CD4-positive, alpha-beta T cell treated with Interleukin-6 for 4 hours (primary cell): ENCODE results near the gene FBXO11.
A peak's percentile ranks its signal among the peaks of the same experiment; 100 is the strongest.
"Not testable (repeated sequence)": the region's sequence is repeated elsewhere in the genome, so short reads cannot be mapped to it uniquely, and the experiment has no call there.

ENCODE experiments used
- DNase-seq: peaks from one replicate; pipeline ENCODE4 v3.0.0-alpha.2; 2020; ENCODE audit warnings: mixed read lengths

FBXO11 gene

DNA sequence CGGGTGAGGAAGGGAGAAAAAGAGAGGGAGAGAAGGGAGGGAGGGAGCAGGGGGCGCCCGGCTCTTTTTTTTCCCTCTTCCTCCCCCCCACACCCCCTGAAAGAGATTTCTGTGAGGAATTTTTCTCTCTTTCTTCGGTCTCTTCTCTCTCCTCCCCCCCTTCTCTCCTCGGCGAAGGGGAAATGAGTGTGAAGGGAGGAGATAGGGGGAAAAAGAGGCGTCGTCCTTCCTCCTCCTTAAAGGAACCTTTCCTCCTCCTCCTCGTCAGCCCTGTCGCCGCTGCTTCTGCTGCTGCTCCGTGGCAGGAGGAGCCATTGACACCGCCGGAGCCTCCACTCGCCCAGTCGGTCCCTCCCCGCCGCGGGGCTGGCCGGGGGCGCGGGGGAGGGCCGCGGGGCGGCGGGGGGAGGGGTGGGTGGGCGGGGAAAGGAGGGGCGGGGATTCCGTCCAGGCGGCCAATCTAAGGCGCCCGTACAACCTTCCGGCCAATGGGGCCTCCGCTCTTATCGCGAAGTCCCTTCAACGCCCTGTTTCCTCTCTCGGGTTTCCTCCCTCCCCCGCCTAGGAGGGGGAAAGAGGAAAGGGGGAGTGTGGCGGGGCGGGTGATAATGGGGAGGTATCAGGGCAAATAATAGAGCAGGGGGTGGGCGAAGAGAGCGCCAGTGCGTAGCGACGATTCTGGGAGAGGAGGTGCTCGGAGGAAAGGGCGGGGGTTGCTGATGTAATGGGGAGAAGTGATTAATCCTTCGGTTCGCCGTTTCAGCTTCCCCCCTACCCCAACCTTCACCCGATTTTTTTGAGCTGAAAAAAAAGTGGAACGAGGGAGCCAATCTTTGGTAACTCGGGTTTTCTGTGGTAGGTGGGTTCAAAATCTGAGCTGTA is at the start of gene FBXO11:
FBXO11 (minus strand) TSS at position 342 of the 882 bp plus-strand sequence. CDS start 778 bp downstream, outside the sequence.
- peak; percentile 96 for DNase-seq

DNA sequence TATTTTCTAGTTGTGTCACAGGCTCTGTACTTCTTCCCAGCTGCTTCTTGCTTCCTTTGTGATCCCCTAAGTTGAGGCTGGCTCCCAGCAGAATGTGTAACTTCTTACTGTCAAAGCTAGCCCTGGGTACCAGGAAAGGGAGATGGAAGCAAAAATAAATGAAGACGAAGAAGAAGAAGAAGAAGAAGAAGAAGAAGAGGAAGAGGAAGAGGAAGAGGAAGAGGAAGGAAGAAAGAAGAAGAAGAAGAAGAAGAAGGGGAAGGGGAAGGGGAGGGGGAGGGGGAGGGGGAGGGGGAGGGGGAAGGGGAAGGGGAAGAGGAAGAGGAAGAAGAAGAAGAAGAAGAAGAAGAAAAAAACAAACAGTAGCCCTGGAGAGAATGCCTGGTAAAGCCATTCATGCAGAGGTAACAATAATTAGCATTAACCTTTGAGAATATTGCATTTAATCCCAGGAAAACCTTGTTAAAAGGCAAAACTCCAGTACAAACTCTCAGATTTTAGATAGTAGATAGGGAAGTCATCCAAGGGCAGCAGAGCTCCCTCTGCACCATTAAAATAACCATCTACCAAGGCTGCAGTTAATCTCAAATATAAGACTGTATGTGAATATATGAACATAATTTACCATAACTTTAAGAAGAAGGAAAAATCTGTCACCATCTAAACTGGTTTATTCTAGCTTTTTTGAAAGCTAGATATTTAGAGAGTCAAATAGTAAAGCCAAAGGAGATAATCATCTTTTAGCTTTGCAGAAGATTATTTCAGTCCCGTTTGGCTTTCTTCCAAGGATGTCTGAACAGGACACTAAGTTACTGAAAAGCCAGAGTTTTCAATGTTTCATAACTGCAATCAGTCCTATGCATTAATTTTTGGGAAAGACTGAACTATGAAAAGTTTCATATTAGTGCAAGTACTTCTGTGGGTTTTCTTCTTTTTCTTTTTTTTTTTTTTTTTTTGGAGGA is 44.3 kb upstream of the FBXO11 start:
- DNase-seq: no peak

DNA sequence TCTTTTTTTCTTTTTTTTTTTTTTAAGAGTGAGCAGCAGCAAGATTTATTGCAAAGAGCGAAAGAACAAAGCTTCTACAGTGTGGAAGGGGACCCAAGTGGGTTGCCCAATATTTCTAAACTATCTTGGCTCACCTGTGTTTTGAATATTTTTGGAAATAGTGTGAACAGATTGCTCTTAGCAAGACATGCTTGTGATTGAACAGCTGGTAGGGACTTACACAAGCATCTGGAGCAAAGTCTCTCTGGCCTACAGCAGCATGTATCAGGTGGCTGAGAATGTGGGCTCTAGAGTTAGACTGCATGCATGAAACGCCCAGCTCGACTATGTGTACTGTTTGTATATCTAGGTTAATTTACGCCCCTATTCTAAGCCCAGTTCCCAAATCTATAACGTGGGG is 40.3 kb upstream of the FBXO11 start:
- no peak for DNase-seq

DNA sequence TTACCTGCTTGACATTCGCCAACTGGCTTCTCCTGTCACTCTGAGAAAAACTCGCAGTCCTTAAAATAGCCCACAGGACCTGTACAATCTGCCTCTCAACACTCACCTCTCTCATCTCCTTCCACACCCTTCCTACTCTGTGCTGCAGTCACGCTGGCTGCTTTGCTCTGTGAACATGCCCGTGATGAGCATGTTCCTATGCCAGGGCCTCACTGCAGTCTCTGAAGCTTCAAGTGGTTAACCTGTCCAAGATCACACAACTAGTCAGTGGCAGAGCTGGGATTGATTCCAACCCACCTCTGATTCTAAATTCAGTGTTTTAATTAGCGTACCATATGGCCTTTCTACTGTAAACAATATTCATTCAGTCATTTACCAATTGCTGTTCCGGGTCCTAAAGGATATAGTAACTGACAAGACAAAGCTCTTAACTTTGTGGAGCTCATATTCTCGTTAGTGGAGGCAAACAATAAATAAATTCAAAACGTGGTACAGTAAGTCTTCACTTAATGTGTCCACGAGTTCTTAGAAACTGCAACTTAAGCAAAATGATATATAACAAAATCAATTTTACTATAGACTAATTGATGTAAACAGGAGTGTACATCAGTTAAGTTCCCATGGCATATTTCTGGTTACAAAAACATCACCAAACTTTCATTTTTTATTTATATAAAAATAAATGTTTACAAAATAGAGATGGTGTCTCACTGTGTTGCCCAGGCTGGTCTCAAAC is 38.9 kb upstream of the FBXO11 start:
- DNase-seq: no peak

DNA sequence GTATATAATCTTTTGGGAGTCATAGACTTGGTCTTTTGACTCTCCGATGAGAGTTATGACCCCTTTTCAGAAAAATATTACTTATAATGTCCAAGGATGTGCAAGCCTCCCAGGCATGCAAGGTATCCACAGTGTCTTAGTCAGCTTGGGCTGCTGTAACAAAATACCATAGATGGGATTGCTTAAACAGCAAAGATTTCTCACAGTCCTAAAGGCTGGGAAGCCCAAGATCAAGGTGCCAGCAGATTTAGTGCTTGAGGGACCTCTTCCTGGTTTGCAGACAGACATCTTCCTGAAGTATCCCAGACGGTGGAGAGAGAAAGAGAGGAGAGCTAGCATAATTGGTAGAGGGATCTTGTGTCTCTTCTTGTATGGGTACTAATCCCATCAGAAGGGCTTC is 35.6 kb upstream of the FBXO11 start:
- no peak for DNase-seq

DNA sequence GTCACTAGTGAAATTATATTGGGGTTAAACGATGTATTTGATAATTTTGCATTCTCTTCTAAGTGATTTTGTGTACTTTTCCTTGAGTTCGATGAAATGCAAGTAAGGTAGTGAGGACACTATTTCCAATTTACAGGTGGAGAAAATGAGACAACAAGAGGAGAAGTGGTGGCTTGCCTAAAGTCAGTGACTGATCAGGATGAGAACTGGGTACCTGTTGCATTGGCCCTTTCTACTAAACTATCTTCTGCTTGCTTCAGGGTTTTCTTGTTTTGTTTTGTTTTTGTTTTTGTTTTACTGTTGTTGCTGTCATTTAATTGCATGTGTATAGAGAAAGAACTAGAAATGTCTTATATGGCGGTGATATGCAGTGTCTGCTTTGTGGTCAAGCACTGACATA is 31.4 kb upstream of the FBXO11 start:
- no peak for DNase-seq

DNA sequence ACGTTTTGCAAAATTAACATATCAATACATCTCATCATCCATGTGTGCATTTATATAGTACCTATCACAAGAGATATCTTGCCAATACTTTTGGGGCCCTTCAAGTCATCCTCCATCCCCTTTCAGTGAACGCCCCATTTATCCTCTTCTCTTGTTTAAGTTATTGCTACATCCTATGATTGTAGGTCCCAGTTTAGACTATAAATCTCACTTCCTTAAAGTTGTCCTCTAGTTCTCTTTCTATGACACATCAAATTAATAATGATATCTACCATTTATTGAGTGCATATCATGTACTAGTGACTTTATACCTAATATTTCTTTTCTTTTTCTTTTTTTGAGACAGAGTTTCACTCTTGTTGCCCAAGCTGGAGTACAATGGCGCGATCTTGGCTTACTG is 28.8 kb upstream of the FBXO11 start:
- no peak for DNase-seq

DNA sequence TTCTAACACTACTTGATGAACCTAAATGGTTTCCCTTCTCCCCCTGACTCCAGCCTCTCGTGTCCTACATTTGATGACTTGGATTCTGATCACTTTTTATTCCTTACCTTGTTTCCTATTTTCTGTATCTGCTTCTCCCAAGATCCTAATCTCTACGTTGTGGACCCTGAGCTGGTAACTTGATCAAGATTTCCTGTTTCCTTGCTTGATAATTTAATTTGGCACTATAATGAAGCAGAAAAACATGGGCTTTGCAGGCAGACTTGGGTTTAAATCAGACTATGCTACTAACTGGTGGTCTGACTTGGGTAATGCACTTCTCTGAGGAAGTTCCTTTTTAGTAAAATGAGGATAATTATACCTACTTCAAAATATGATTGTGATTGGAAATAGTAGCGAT is 11.7 kb upstream of the FBXO11 start:
- DNase-seq: no peak

DNA sequence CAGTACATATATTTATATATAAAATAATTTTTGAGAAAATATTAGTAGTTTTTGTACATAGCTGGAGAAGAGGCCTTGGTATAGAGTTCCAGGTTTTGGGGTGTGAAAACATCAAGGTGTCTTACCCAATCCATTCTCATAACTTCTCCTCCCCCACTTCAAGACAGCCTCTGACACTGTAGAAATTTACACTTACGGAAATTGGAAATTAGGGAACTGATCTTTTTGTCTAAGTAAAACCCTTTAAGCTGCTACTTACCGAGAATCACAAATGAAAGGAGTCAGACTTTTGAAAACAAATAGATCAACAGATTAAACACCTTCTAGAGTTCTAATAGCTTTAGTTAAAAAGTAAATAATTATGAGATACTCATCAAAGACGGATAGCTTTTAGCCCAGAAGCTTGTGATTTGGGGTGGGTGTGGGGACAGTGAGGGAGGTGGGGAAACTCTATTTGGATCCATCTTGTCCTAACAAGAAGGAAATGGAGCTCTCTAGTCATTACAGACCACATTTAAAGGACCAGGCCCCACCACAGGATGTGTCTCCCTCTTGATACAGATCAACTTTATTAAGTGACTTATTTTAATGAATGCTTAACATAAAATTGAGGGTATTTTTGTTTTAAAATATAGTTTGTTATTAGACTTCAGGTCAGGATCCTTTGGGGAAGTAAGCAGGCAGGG is 11.1 kb upstream of the FBXO11 start:
- DNase-seq: no peak

DNA sequence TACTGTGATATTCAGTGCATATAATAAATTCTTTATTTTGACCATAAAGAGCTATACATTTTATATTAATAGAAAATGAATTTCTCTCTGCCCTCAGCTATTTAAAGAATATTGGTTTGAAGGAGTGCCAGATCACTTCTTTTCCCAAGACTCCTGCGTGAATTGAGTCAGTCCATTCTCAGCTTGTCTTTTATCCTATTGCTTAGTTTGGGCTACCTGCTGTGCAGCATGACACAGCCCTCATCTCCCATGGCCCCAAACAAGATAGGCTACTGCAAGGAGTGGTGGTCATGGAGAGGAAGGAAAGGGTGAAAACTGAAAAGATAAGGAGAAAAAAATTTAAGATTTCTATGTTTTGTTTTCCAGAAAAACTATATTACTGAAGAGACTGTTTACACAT is 10.1 kb upstream of the FBXO11 start:
- DNase-seq: no peak

DNA sequence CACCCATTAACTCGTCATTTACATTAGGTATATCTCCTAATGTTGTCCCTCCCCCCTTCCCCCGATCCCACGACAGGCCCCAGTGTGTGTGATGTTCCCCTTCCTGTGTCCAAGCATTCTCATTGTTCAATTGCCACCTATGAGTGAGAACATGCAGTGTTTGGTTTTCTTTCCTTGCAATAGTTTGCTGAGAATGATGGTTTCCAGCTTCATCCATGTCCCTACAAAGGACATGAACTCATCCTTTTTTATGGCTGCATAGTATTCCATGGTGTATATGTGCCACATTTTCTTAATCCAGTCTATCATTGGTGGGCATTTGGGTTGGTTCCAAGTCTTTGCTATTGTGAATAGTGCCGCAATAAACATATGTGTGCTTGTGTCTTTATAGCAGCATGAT is 4.4 kb upstream of the FBXO11 start:
- not testable (repeated sequence) for DNase-seq

DNA sequence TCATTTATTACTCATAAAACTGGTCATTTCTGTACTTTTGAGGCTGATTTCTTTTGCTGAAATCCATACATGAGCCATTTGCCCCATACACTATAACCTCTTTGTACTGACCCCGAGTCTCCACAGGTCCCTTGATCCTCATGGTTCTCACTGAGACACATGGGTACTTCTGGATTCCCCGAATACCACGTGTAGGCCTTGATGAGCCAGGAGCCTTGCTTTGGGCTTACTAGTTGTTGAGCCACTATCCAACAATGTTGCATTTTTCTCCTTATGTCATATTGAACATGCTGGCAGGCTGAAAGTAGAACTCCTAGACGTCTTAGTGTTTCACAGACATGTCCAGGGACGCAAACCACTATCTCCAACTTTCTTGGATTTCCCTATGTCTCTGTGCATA is 2.4 kb upstream of the FBXO11 start:
- no peak for DNase-seq

DNA sequence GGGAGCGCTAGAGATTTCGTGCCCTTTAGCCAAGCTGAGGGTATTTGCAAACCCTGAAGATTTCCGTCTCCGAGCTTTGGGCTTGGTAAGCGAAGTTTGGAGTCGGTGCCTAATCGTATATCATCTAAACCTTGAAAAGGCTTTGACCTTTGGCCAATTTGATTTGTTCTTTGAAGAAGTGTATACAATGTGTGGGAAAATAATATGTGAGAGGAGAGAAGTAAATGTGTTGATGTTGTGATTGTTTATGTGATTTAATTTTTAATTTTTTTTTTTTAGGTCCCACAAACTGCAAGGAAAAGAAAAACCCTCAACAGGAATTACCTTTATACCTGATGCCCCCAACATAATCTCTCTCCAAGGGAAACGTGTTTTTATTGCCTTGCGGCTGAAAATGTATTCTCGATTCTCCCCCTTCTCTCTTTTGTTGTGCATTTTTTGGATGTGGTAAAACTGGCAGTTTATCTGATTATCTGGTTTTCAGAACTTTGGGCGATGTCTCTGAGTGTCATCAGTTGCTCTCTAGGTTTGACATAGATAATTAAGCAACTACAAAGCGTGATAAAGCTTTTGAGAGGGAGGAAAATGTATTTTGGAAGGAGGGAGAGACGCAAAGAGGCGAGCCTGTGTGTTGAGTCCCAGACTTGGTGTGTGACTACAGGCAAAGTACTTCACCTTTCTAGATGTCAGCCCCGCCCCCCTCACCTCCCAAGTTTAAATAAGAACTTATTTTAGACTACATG is 912 bp upstream of the FBXO11 start:
- peak; percentile 54 for DNase-seq

DNA sequence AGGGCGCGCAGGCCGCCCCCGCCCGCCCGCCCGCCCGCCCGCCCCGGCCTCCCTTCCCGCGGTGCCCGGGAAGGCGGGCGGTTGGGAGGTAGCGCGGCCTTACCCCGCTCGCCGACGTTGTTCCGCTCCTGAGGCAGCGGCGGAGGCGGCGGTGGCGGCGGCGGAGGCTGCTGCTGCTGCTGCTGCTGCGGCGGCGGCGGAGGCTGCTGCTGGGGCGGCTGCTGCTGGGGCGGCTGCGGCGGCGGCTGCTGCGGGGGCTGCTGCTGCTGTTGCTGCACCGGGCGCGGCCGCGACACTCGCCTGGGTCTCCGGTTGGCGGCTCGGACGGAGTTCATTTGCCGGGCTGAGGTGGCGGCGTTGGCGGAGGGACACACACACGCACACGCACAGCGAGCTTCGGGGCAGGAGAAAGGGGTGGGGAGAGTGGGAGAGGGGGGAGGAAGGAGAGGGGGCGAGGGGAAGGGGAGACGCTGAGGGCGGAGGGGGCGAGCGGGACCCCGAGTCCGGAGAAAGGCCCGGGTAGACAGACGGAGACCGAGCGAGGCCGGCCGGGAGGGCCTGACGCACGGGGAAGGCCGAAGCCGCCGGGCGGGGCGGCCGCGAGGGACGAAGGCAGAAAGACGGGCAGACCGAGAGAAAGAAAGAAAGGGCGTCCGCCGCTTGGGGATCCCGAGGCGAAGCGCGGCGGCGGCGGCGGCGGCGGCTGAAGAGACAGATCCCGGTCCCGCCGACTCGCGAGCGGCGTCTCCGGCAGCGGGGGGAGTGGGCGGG is 727 bp downstream of the FBXO11 start:
- peak; percentile 64 for DNase-seq

DNA sequence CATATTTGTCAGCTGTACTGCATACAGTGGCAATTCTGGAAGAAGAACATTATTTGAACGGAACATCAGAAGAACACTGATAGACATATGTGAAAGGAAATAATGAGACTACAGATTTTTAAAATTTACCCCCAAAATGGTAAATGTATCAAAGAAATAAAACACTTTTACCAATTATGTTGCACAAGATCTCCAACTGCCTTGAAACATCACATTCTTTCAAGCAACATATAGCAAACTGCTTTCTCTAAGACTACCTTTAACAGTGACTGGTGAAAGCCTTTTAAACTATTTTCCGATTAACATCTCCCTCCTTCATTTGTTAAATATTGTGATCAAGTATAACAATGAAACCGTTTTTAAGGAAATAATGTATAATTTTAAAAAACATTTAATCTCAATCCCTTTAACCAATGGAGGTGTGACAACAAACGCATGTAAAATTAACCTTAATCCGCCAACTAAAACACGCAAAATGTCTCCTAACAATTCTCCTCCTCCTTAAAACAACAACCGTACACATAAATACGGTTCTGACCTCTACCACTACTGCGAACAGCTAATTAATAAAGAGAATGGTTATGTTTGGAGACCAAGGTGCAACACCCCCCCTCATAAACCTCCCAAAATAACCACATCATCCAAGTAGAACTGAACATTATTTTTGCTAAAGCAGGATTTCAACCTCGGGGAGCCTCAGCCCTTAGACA is 2.4 kb downstream of the FBXO11 start:
- no peak for DNase-seq

DNA sequence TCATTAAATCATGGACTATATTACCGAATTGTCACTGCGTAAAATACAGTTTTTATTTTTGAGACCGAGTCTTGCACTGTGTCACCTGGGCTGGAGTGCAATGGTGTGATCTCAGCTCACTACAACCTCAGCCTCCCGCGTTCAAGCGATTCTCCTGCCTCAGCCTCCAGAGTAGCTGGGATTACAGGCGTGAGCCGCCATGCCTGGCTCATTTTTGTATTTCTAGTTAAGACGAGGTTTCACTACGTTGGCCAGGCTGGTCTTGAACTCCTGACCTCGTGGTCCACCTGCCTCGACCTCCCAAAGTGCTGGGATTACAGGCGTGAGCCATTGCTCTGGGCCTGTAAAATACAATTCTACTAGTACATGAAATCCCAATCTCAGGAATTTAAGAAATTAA is 4.4 kb downstream of the FBXO11 start:
- DNase-seq: not testable (repeated sequence)

DNA sequence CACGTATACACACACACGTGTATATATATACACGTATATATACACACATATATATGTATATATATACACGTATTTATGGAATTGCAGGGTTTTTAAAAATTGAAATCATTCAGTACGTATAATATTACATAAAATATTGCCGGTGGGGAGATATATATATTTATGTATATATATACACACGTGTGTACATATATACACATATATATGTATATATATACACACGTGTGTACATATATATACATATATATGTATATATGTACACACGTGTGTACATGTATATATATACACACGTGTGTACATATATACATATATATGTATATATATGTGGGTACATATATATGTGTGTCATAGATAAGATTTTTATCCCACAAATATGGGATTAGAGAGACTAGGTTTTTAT is 5.4 kb downstream of the FBXO11 start:
- DNase-seq: no peak

DNA sequence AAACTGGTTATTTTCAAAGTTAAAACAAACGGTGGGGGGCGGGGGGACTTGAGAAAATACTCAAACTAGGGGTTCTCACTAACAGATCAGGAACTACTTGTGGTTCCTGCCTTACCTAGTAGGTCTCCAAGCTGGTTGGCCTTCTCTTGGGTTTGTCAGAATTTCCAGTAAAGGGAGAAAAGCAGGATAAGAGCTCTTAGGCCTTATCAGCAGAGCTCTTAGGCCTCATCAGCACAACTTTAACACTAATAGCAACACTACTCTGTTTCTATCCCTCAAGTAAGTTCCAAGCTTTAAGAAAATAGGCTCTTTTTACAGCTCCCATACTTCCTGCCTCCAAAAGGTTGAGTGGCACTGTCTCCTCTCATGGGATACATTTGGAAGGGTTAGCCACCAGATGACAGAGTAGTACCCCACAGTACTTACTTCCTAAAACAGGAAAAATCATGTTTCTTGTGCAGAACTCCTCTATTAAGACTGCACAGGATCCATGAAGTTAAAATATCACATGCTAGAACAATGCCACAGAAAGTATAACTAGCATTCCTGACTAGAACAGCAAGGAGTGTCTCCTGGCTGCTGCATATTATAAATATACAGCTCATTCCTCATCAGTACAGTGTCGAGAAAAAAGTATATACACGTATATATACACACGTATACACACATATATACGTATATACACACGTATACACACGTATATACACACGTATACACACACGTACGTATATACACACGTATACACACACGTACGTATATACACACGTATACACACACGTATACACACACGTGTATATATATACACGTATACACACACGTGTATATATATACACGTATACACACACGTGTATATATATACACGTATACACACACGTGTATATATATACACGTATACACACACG is 6.1 kb downstream of the FBXO11 start:
- DNase-seq: no peak
